H9 (cell line): ENCODE data around the gene KRT9. TPM values are rescaled to one million over a fixed set of nuclear protein-coding genes. Genes with fewer than 3 reads are reported as not detected.

Source experiments
- DNase-seq: peaks from one replicate; pipeline ENCODE4 v3.0.0-alpha.2; 2017
- H2AFZ ChIP-seq: one replicate; pipeline ENCODE4 v1.6.1; 2013; ENCODE audit warnings: mild to moderate bottlenecking, low read length, control low read depth, moderate library complexity
- H2AK5ac ChIP-seq: 2 replicates; pipeline ENCODE4 v1.6.1; 2013; ENCODE audit warnings: low read length, control low read depth, mixed read lengths; ENCODE audit not compliant: insufficient read length
- H2BK120ac ChIP-seq: one replicate; pipeline ENCODE4 v1.6.1; 2013; ENCODE audit warnings: low read depth, mild to moderate bottlenecking, low read length, control low read depth, inconsistent platforms; ENCODE audit not compliant: poor library complexity, severe bottlenecking
- H2BK12ac ChIP-seq: 2 replicates; pipeline ENCODE4 v1.6.1; 2013; ENCODE audit warnings: low read length, control low read depth, mixed read lengths, low read depth; ENCODE audit not compliant: insufficient read length
- H2BK15ac ChIP-seq: 2 replicates; pipeline ENCODE4 v1.6.1; 2013; ENCODE audit warnings: low read depth, low read length, control low read depth
- H2BK20ac ChIP-seq: one replicate; pipeline ENCODE4 v1.6.1; 2013; ENCODE audit warnings: low read depth, mild to moderate bottlenecking, low read length, control low read depth, inconsistent platforms; ENCODE audit not compliant: poor library complexity, severe bottlenecking
- H2BK5ac ChIP-seq: 2 replicates; pipeline ENCODE4 v1.6.1; 2013; ENCODE audit warnings: low read length, control low read depth, mixed read lengths; ENCODE audit not compliant: insufficient read length
- H3K14ac ChIP-seq: 2 replicates; pipeline ENCODE4 v1.6.1; 2013; ENCODE audit warnings: low read length, control low read depth; ENCODE audit not compliant: insufficient read depth
- H3K18ac ChIP-seq: 2 replicates; pipeline ENCODE4 v1.6.1; 2013; ENCODE audit warnings: low read depth, mild to moderate bottlenecking, mixed read lengths, low read length, control low read depth; ENCODE audit not compliant: insufficient read length
- H3K23ac ChIP-seq: 2 replicates; pipeline ENCODE4 v1.6.1; 2013; ENCODE audit warnings: low read length, control low read depth, mixed read lengths, low read depth; ENCODE audit not compliant: insufficient read length
- H3K23me2 ChIP-seq: 2 replicates; pipeline ENCODE4 v1.6.1; 2013; ENCODE audit warnings: low read depth, mild to moderate bottlenecking, mixed read lengths, low read length, control low read depth; ENCODE audit not compliant: insufficient read length, poor library complexity, severe bottlenecking
- H3K27ac ChIP-seq: 2 replicates; pipeline ENCODE4 v1.5.1; 2013; ENCODE audit warnings: low read length, control low read depth, mixed read lengths, low read depth; ENCODE audit not compliant: insufficient read length
- H3K27me3 ChIP-seq: 2 replicates; pipeline ENCODE4 v1.6.1; 2013; ENCODE audit warnings: low read length, control low read depth, inconsistent platforms; ENCODE audit not compliant: insufficient read depth
- H3K4ac ChIP-seq: 2 replicates; pipeline ENCODE4 v1.6.1; 2013; ENCODE audit warnings: low read depth, mild to moderate bottlenecking, control low read depth, inconsistent platforms, low read length, moderate library complexity
- H3K4me1 ChIP-seq: 2 replicates; pipeline ENCODE4 v1.6.1; 2013; ENCODE audit warnings: low read length, control low read depth, inconsistent platforms; ENCODE audit not compliant: insufficient read depth
- H3K4me2 ChIP-seq: 2 replicates; pipeline ENCODE4 v1.6.1; 2013; ENCODE audit warnings: low read length, control low read depth, mixed read lengths; ENCODE audit not compliant: insufficient read length, insufficient read depth
- H3K56ac ChIP-seq: 2 replicates; pipeline ENCODE4 v1.6.1; 2013; ENCODE audit warnings: low read depth, mild to moderate bottlenecking, mixed read lengths, low read length, control low read depth; ENCODE audit not compliant: insufficient read length
- H3K79me1 ChIP-seq: 2 replicates; pipeline ENCODE4 v1.6.1; 2013; ENCODE audit warnings: low read depth, mild to moderate bottlenecking, moderate library complexity, low read length, control low read depth, inconsistent platforms; ENCODE audit not compliant: insufficient read depth, poor library complexity, severe bottlenecking
- H3K79me2 ChIP-seq: 2 replicates; pipeline ENCODE4 v1.6.1; 2013; ENCODE audit warnings: low read length, control low read depth, inconsistent platforms; ENCODE audit not compliant: insufficient read depth
- H3K9ac ChIP-seq: 2 replicates; pipeline ENCODE4 v1.6.1; 2013; ENCODE audit warnings: low read length, control low read depth, mixed read lengths; ENCODE audit not compliant: insufficient read length; ENCODE audit errors: extremely low read depth
- H3K9me3 ChIP-seq: one replicate; pipeline ENCODE4 v1.6.1; 2013; ENCODE audit warnings: low read depth, low read length, inconsistent platforms; ENCODE audit not compliant: control insufficient read depth
- H3T11ph ChIP-seq: one replicate; pipeline ENCODE4 v1.6.1; 2013; ENCODE audit warnings: mild to moderate bottlenecking, low read length, control low read depth, inconsistent platforms
- H4K20me1 ChIP-seq: one replicate; pipeline ENCODE4 v1.6.1; 2013; ENCODE audit not compliant: control insufficient read depth, insufficient read length, insufficient read depth
- H4K5ac ChIP-seq: 2 replicates; pipeline ENCODE4 v1.6.1; 2013; ENCODE audit warnings: low read depth, mild to moderate bottlenecking, mixed read lengths, low read length, control low read depth; ENCODE audit not compliant: insufficient read length
- H4K8ac ChIP-seq: replicated peaks from 2 replicates; pipeline ENCODE4 v1.6.1; 2013; ENCODE audit warnings: low read length, control low read depth, mixed read lengths, low read depth; ENCODE audit not compliant: insufficient read length
- H4K91ac ChIP-seq: 2 replicates; pipeline ENCODE4 v1.6.1; 2013; ENCODE audit warnings: low read depth, mild to moderate bottlenecking, moderate library complexity, mixed read lengths, low read length, control low read depth; ENCODE audit not compliant: insufficient read length
- H3K27ac Mint-ChIP-seq, 3 experiments: 2 replicates in 2 of 3; 3 replicates in 1 of 3; pipeline ENCODE4 v1.8.0; 2020 to 2021; ENCODE audit warnings: mixed read lengths in 3 of 3, mild to moderate bottlenecking in 1 of 3, moderate library complexity in 1 of 3
- H3K27me3 Mint-ChIP-seq: 2 replicates; pipeline ENCODE4 v1.8.0; 2021; ENCODE audit warnings: low read depth, mild to moderate bottlenecking, moderate library complexity, mixed read lengths
- H3K36me3 Mint-ChIP-seq, 3 experiments: 2 replicates in 2 of 3; 3 replicates in 1 of 3; pipeline ENCODE4 v1.8.0; 2020 to 2021; ENCODE audit warnings: low read depth in 3 of 3, mixed read lengths in 3 of 3; ENCODE audit not compliant: insufficient read depth in 1 of 3
- H3K4me1 Mint-ChIP-seq, 2 experiments: 2 replicates each; pipeline ENCODE4 v1.8.0; 2020; ENCODE audit warnings: mixed read lengths in 2 of 2
- H3K4me3 Mint-ChIP-seq, 2 experiments: 2 replicates in 1 of 2; 3 replicates in 1 of 2; pipeline ENCODE4 v1.8.0; 2020 to 2021; ENCODE audit warnings: mild to moderate bottlenecking in 2 of 2, mixed read lengths in 2 of 2, moderate library complexity in 1 of 2
- H3K9me3 Mint-ChIP-seq, 2 experiments: 2 replicates in 1 of 2; 3 replicates in 1 of 2; pipeline ENCODE4 v1.8.0; 2020; ENCODE audit warnings: mild to moderate bottlenecking in 2 of 2, mixed read lengths in 2 of 2, moderate library complexity in 1 of 2
- CTCF ChIP-seq: fragments of 200-600 bp; sonication (generic); conservative IDR thresholded peaks from 3 replicates; pipeline ENCODE4 v1.8.0; 2021; ENCODE audit warnings: antibody characterized with exemption, mild to moderate bottlenecking
- WGBS: extraction: QIAGEN DNeasy Blood & Tissue Kit; methylation state at CpG from one replicate; pipeline ENCODE4 v1.1.7; 2013; ENCODE audit warnings: missing lambda C conversion rate, low lambda C conversion rate, mixed read lengths; ENCODE audit not compliant: insufficient read length; ENCODE audit errors: extremely low coverage; 5-methylcytosine and 5-hydroxymethylcytosine counted together
- total RNA-seq: library from RNA; stranded (reverse); gene quantifications from 2 replicates; pipeline ENCODE4 v1.2.1, GENCODE V29; 2021

The KRT9 gene
- total RNA-seq, 1 experiment from 2014 or later = not detected

- H4K8ac ChIP-seq = no peak overlapping the region
- no peak overlapping the region for H2BK5ac ChIP-seq
- no peak overlapping the region for H2AFZ ChIP-seq
- H4K91ac ChIP-seq = no peak overlapping the region
- H3K23me2 ChIP-seq = peaks cover 9% of the 10 kb centered on the region
- peaks cover 22% of the 10 kb centered on the region for H3K27me3 Mint-ChIP-seq
- H3K14ac ChIP-seq = no peak overlapping the region
- no peak overlapping the region for H3K23ac ChIP-seq
- no peak overlapping the region for H3K4ac ChIP-seq
- H3K4me2 ChIP-seq = no peak overlapping the region
- H3K27me3 ChIP-seq = no peaks in the 10 kb centered on the region
- H2AK5ac ChIP-seq = no peak overlapping the region
- no peak overlapping the region for H3K56ac ChIP-seq
- no peak overlapping the region for H3K18ac ChIP-seq
- H3K4me1 Mint-ChIP-seq = peaks cover 42 to 43% of the 10 kb centered on the region in 2 experiments
- peaks cover under 1% of the 10 kb centered on the region; the same call in 1 of the 2 replicates for H3K79me2 ChIP-seq
- no peak overlapping the region for H2BK12ac ChIP-seq
- no peak overlapping the region for H3K27ac Mint-ChIP-seq
- H3K4me3 Mint-ChIP-seq = no peak overlapping the region
- no peak overlapping the region for H4K5ac ChIP-seq
- H3T11ph ChIP-seq = no peak overlapping the region
- no peak for TF ChIP-seq CTCF
- peaks cover 2% of the 10 kb centered on the region; the same call in 1 of the 2 replicates for H3K4me1 ChIP-seq
- no peak overlapping the region for H2BK15ac ChIP-seq
- H3K9me3 ChIP-seq = no peaks in the 10 kb centered on the region
- H3K79me1 ChIP-seq = no peaks in the 10 kb centered on the region
- no peak overlapping the region for H3K9ac ChIP-seq
- no CpG with 5 or more reads among the region's 1 CpG for WGBS
- no peaks in the 10 kb centered on the region; a peak in 1 of 5 replicates for H3K9me3 Mint-ChIP-seq
- H2BK120ac ChIP-seq = no peak overlapping the region
- DNase-seq = no peak
- no peaks in the 10 kb centered on the region for H4K20me1 ChIP-seq
- no peak overlapping the region for H3K27ac ChIP-seq
- peaks cover 1 to 2% (median 1%) of the 10 kb centered on the region in 3 experiments; a peak in 4 of 7 replicates for H3K36me3 Mint-ChIP-seq
- no peak overlapping the region for H2BK20ac ChIP-seq
Observed at GRCh38 chr17:41531993-41532392, 39.9 kb downstream of the KRT9 start.
